Measurements from ENCODE around the gene SCLY. TPM values are rescaled to one million over a fixed set of nuclear protein-coding genes. Genes with fewer than 3 reads are reported as not detected.
"Not testable (repeated sequence)": the region's sequence is repeated elsewhere in the genome, so short reads cannot be mapped to it uniquely, and the experiment has no call there.

Gene SCLY
- total RNA-seq, 4 donors from 2014 or later, result 13.6 to 23.3 (median 17.6) TPM

DNA sequence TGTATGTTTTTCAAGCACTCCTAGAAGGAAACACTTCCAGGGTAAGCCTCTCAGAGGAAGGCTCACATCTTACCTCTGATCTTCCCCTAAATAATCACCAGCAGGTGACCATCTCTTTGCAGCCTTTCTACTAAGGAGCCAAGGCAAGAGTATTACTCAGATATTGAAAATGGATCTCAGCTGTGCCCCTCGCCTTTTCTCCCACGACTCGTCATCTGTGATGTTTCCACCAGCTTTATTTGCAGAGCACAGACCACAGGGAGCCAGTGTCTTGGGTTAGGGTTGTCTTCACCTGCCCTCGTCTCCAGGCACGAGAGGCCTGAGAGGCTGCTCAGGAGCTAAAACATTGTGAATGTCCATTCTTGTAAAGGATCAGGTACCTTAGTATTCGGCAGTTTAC lies 16.9 kb upstream of the SCLY start:
- WGBS, 2 donors, result 94 to 96% methylated on average over 6 of the region's 6 CpGs
- TF ChIP-seq POLR2A (IDR thresholded peaks at IDR 0.05), result no peak
- TF ChIP-seq, protein P1, sequence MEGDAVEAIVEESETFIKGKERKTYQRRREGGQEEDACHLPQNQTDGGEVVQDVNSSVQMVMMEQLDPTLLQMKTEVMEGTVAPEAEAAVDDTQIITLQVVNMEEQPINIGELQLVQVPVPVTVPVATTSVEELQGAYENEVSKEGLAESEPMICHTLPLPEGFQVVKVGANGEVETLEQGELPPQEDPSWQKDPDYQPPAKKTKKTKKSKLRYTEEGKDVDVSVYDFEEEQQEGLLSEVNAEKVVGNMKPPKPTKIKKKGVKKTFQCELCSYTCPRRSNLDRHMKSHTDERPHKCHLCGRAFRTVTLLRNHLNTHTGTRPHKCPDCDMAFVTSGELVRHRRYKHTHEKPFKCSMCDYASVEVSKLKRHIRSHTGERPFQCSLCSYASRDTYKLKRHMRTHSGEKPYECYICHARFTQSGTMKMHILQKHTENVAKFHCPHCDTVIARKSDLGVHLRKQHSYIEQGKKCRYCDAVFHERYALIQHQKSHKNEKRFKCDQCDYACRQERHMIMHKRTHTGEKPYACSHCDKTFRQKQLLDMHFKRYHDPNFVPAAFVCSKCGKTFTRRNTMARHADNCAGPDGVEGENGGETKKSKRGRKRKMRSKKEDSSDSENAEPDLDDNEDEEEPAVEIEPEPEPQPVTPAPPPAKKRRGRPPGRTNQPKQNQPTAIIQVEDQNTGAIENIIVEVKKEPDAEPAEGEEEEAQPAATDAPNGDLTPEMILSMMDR (IDR thresholded peaks at IDR 0.05), result no peak
- peaks cover 0 to 81% (median 6%) of the 10 kb centered on the region in 3 donors for H3K36me3 ChIP-seq
- H3K9me3 ChIP-seq, result peaks cover 0 to 11% (median 0%) of the 10 kb centered on the region in 4 donors
- no peaks in the 10 kb centered on the region for H3K27me3 ChIP-seq
- H3K4me1 ChIP-seq, result no peaks in the 10 kb centered on the region
- H3K27ac ChIP-seq, result no peak overlapping the region
- H3K4me3 ChIP-seq, result no peak overlapping the region
- no peak for DNase-seq (ENCODE audit: low spot score in 2 of 2)

DNA sequence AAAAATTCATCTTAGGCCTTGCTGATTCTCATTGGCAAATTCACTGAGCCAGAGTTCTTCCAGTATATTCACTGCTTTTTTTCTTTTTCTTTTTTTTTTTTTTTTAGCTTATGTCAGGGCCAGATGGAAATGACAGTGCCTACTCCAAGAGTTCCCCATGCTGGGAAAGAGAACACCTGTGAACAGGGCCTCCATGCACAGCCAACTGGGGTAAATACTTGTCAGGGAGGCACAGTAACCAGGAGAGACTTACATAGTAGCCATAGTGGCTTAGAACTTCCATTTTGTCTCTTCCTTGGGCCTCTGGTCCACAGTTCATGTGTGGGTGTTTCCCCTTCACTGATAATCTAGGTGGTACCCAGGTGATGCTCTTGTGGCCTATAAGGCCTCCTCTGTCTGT lies 15.2 kb upstream of the SCLY start:
- no peak overlapping the region for H3K4me3 ChIP-seq

DNA sequence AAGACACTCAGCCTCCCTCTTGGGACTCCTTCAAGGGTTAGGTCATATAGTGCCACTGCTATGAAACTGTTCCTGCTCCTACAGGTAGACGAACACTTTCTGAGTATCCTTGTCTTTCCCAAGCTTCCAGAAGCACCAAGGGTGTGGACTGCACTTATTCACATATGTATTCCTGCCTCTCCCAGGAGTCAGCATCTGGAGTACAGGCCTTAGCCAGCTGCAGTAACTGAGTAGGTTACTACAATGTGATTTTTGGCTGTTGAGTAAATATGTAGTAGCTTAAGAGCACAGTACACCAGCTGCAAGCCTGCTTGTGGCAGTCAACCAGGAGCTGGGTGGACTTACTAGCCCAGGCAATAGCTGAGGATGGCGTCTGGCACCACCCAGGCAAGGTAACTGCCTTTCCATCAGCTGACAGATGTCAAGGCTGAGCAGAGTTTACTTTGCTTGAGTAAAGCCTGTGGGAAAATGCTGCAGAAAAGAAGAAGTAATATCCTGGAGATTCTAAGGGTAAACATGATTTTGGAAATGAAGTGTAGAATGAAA lies 14.0 kb upstream of the SCLY start:
- peaks cover 0 to 52% (median 0%) of the 10 kb centered on the region in 3 donors for H3K36me3 ChIP-seq
- no peak for DNase-seq (ENCODE audit: low spot score in 2 of 2)

More for the DNA sequence above, 15.2 kb upstream of the SCLY start:
- DNase-seq (ENCODE audit: low spot score in 2 of 2), result no peak
- Histone ChIP-seq H3K4me1 (no peaks in the 10 kb centered on the region), H3K36me3 (peaks cover 0 to 64% (median 0%) of the 10 kb centered on the region in 3 donors), H3K9me3 (peaks cover 0 to 13% (median 0%) of the 10 kb centered on the region in 4 donors), H3K27ac (no peak overlapping the region), H3K27me3 (no peaks in the 10 kb centered on the region)
- TF ChIP-seq EP300 (IDR thresholded peaks at IDR 0.05) (no peak), POLR2A (IDR thresholded peaks at IDR 0.05) (no peak)
- TF ChIP-seq, protein P1 (IDR thresholded peaks at IDR 0.05), result no peak

DNA sequence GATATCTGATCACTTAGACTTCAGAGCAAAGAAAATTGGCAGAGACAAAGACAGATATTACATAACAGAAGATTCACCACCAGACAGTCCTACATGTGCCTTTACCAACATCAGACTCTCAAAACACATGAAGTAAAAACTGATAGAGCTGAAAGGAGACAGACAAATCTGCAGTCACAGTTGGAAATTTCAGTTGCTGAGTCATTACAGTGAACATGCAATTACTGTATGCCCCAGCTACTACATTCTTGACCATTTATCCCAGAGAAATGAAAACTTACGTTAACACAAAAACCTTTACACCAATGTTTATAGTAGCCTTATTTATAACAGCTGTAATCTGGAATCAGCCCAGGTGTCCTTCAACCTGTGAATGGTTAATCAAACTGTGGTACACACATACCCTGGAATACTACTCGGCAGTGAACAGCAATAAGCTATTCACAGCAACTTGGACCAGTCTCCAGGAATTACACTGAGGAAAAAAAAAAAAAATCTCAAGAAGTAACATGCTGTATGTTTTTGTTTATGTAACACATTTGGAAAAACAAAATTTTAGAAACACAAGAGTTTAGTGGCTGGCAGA lies 7.5 kb upstream of the SCLY start:
- Histone ChIP-seq H3K9me3 (peaks cover 0 to 9% (median 0%) of the 10 kb centered on the region in 4 donors), H3K4me1 (no peaks in the 10 kb centered on the region), H3K4me3 (no peak overlapping the region), H3K27me3 (no peaks in the 10 kb centered on the region), H3K36me3 (no peaks in the 10 kb centered on the region), H3K27ac (no peak overlapping the region)
- TF ChIP-seq, protein P1 (IDR thresholded peaks at IDR 0.05), result no peak
- TF ChIP-seq POLR2A (IDR thresholded peaks at IDR 0.05), result no peak
- WGBS, 2 donors, result 86 to 94% methylated on average over 2 of the region's 2 CpGs
- DNase-seq (ENCODE audit: low spot score in 2 of 2), result no peak

More for the DNA sequence above, 14.0 kb upstream of the SCLY start:
- TF ChIP-seq, protein P1 (IDR thresholded peaks at IDR 0.05), result no peak
- no peak for TF ChIP-seq EP300 (IDR thresholded peaks at IDR 0.05)
- TF ChIP-seq POLR2A (IDR thresholded peaks at IDR 0.05), result no peak
- WGBS, 2 donors, result 80 to 94% methylated on average over 2 of the region's 2 CpGs
- peaks cover 0 to 13% (median 0%) of the 10 kb centered on the region in 4 donors for H3K9me3 ChIP-seq
- no peak overlapping the region for H3K27ac ChIP-seq
- no peaks in the 10 kb centered on the region for H3K27me3 ChIP-seq
- H3K4me1 ChIP-seq, result no peaks in the 10 kb centered on the region
- no peak overlapping the region for H3K4me3 ChIP-seq

DNA sequence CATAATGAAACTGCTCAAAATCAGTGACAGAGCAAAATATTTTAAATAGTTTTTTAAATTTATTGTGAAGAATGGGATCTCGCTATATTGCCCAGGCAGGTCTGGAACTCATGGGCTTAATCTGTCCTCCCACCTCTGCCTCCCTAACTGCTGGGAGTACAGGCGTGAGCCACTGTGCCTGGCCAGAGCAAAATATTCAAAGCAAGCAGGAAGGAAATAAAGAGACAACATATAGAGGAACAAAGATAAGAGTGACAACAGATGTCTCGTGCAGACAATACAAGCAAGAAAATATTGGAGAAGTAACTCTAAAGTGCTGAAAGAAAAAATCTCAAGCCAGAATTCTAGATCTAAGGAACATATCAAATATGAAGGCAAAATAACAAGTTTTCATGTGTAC lies 5.0 kb upstream of the SCLY start:
- Histone ChIP-seq H3K4me3 (no peak overlapping the region), H3K27me3 (no peaks in the 10 kb centered on the region), H3K27ac (no peak overlapping the region), H3K4me1 (peaks cover 0 to 9% (median 7%) of the 10 kb centered on the region in 4 donors), H3K36me3 (no peaks in the 10 kb centered on the region), H3K9me3 (no peaks in the 10 kb centered on the region)
- no peak for DNase-seq (ENCODE audit: low spot score in 2 of 2)
- WGBS, 2 donors, result 74 to 78% methylated on average over 3 of the region's 3 CpGs
- TF ChIP-seq POLR2A (IDR thresholded peaks at IDR 0.05), result no peak
- TF ChIP-seq, protein P1 (IDR thresholded peaks at IDR 0.05), result no peak

DNA sequence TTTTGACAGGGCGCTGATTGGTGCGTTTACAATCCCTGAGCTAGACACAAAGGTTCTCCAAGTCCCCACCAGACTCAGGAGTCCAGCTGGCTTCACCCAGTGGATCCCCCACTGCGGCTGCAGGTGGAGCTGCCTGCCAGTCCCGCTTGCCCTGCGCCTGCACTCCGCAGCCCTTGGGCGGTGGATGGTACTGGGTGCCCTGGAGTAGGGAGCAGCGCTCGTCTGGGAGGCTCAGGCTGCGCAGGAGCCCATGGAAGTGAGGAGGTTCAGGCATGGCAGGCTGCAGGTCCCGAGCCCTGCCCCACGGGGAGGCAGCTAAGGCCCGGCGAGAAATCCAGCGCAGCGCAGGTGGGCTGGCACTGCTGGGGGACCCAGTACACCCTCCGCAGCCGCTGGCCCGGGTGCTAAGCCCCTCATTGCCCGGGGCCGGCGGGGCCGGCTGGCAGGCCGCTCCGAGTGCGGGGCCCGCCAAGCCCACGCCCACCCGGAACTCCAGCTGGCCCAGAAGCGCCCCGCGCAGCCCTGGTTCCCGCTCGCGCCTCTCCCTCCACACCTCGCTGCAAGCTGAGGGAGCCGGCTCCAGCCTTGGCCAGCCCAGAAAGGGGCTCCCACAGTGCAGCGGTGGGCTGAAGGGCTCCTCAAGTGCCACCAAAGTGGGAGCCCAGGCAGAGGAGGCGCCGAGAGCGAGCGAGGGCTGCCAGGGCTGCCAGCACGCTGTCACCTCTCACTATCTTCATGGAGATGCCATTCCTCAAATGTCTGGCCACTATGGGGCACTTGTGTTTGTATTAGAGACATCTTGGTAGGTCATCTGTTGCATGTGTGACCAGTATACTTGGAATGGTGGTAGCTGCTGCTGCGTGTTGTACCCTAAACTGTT lies 2.9 kb upstream of the SCLY start:
- not testable (repeated sequence) for H3K27ac ChIP-seq; H3K4me3 ChIP-seq; H3K27me3 ChIP-seq; DNase-seq (ENCODE audit: low spot score in 2 of 2); H3K9me3 ChIP-seq; H3K36me3 ChIP-seq
- peaks cover 0 to 17% (median 10%) of the 10 kb centered on the region in 4 donors for H3K4me1 ChIP-seq
- WGBS, 2 donors, result 89 to 92% methylated on average over 19 to 44 of the region's 44 CpGs
